Activated CD4-positive, alpha-beta T cell treated with anti-CD3 and anti-CD28 coated beads for 1 hour (primary cell): ENCODE measurements around the gene SORT1.

Experiments
- DNase-seq: peaks from one replicate; pipeline ENCODE4 v3.0.0-alpha.2; 2020

Gene SORT1

GRCh38 chr1:109270623-109271317 is 126.9 kb downstream of the SORT1 start:
- no peak for DNase-seq

- DNase-seq: no peak
These were observed 127.6 kb downstream of the SORT1 start for GRCh38 chr1:109269981-109270622.

DNA sequence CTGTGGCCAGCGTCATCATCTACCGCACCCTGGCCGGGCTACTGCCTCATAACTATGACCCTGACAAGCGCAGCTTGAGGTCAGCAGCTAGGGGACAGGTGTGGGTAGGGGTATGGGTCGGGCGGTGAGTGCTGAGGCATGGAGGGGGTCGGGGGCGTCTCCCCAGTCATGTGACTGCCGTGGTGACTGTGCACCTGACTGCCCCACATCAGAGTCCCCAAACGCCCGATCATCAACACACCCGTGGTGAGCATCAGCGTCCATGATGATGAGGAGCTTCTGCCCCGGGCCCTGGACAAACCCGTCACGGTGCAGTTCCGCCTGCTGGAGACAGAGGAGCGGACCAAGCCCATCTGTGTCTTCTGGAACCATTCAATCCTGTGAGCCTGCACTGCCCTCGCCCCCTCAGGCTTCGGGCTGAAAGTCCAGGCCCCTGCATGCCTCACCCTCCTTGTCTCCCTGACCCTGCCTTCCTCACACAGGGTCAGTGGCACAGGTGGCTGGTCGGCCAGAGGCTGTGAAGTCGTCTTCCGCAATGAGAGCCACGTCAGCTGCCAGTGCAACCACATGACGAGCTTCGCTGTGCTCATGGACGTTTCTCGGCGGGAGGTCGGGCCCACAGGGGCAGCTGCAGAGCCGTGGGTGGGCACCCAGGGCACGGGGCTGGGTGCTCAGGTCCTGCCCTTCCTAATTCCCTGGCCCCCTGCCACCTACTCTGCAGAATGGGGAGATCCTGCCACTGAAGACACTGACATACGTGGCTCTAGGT is 128.3 kb downstream of the SORT1 start:
- no peak for DNase-seq

- no peak for DNase-seq
These were observed 129.1 kb downstream of the SORT1 start for GRCh38 chr1:109268431-109269211.

- DNase-seq: no peak
These were observed 129.9 kb downstream of the SORT1 start for GRCh38 chr1:109267743-109268300.

DNA sequence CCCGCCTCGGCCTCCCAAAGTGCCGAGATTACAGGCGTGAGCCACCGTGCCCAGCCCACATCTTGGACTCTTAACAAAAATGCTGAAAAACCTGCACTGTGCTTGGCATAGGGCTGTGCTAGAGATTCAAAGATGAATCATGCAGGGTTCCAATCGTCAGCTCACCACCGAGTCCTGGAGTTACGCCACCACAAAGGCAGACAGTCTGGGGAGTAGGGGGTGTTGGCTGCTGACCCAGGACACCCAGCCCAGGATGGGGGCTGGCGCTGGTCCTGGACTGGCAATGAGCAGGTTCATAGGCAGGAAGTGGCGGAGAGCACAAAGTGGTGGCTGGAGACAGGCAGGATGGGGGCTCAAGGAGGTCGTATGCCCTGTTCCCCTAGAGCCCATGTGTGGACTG is 130.8 kb downstream of the SORT1 start:
- DNase-seq: no peak

DNA sequence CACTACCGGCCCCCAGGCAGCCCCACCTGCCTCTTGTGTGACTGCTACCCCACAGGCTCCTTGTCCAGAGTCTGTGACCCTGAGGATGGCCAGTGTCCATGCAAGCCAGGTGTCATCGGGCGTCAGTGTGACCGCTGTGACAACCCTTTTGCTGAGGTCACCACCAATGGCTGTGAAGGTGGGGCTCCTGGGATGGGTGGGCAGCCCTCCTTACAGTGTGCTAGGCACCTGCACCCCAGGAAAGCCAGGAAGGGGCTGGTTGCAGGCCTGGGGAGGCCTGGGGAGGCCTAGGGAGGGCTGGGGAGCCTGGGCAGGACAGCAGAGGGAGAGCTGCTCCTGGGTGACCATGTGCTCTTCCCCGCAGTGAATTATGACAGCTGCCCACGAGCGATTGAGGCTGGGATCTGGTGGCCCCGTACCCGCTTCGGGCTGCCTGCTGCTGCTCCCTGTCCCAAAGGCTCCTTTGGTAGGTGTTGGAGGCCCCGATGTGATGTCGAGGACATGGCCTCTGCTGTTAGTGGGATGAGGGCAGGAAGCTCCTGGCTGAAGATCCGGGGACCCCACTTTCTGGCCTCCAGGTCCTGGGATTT is 131.9 kb downstream of the SORT1 start:
- no peak for DNase-seq

- DNase-seq: no peak
These were observed 132.7 kb downstream of the SORT1 start for GRCh38 chr1:109265016-109265415.

GRCh38 chr1:109264379-109264755 is 133.4 kb downstream of the SORT1 start:
- no peak for DNase-seq

DNA sequence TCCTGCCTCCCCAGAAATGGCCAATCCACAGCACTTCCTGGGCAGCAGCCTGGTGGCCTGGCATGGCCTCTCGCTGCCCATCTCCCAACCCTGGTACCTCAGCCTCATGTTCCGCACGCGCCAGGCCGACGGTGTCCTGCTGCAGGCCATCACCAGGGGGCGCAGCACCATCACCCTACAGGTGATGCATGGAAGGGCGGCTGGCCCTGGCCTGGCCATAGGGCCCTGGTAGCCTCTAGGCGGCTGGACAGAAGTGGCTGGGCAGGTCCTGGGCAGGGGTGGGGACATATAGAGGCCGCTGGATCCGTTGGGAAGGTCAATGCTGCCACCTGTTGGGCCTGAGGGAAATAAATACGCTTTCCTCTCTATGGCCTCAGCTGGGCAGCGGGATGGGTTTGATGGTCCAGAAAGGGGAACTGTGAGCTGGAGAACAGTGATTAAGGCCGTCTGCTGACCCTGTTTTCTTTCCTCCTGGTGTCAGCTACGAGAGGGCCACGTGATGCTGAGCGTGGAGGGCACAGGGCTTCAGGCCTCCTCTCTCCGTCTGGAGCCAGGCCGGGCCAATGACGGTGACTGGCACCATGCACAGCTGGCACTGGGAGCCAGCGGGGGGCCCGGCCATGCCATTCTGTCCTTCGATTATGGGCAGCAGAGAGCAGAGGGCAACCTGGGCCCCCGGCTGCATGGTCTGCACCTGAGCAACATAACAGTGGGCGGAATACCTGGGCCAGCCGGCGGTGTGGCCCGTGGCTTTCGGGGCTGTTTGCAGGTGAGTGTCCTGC is 133.9 kb downstream of the SORT1 start:
- DNase-seq: peak; percentile 64

DNA sequence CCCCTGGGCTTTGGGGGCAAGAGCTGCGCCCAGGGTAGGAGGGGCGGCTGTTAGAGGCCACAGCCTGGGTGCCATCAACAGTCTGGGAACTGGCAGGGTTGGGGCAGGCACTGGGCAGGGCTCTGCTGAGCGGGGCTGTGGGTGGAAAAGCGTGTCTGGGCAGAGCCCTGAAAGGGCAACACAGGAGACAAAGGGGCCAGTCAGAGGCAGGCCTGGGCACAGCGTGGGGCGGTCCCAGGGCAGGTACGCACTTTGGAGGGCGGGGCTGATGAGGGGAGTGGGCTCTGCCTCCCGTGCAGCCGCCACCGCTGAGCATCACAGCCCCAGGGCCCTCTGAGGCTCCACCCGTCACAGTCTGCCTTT is 134.5 kb downstream of the SORT1 start:
- no peak for DNase-seq

- no peak for DNase-seq
These were observed 135.3 kb downstream of the SORT1 start for GRCh38 chr1:109262231-109263055.

GRCh38 chr1:109261578-109261977 is 136.1 kb downstream of the SORT1 start:
- no peak for DNase-seq

DNA sequence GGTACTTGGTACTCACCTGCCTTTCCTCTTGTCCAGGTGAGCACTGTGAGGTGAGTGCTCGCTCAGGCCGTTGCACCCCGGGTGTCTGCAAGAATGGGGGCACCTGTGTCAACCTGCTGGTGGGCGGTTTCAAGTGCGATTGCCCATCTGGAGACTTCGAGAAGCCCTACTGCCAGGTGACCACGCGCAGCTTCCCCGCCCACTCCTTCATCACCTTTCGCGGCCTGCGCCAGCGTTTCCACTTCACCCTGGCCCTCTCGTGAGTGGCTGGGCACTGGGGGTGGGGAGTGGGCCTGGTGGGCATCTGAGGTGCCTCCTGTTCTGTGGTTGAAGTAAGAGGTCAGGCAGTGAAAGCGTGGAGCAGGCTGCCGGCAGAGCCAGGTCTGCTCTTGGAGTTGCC is 136.7 kb downstream of the SORT1 start:
- no peak for DNase-seq

GRCh38 chr1:109259674-109260557 is 137.8 kb downstream of the SORT1 start:
- no peak for DNase-seq
